ENCODE results near the gene SLC22A23.

The SLC22A23 gene

GRCh38 chr6:3370361-3371221, 86.3 kb downstream of the SLC22A23 start:
- no peak for DNase-seq (ENCODE audit: low spot score)
- TF ChIP-seq, protein P1, sequence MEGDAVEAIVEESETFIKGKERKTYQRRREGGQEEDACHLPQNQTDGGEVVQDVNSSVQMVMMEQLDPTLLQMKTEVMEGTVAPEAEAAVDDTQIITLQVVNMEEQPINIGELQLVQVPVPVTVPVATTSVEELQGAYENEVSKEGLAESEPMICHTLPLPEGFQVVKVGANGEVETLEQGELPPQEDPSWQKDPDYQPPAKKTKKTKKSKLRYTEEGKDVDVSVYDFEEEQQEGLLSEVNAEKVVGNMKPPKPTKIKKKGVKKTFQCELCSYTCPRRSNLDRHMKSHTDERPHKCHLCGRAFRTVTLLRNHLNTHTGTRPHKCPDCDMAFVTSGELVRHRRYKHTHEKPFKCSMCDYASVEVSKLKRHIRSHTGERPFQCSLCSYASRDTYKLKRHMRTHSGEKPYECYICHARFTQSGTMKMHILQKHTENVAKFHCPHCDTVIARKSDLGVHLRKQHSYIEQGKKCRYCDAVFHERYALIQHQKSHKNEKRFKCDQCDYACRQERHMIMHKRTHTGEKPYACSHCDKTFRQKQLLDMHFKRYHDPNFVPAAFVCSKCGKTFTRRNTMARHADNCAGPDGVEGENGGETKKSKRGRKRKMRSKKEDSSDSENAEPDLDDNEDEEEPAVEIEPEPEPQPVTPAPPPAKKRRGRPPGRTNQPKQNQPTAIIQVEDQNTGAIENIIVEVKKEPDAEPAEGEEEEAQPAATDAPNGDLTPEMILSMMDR (conservative IDR thresholded peaks at IDR 0.05; ENCODE audit: low read depth): no peak
- CTCF ChIA-PET: interaction anchor here (0.6 to 0.7 kb wide), 2 partner anchors 27 to 46 kb away, joined by 3 read pairs; no protein-coding TSS in a partner anchor
- POLR2A ChIA-PET (ENCODE audit: low non-redundant PET): no interaction called here
- no peak overlapping the region for H3K27ac ChIP-seq

- TF ChIP-seq, protein P1 (conservative IDR thresholded peaks at IDR 0.05; ENCODE audit: low read depth): no peak
- no peak for DNase-seq (ENCODE audit: low spot score)
- CTCF ChIA-PET: no interaction called here
- POLR2A ChIA-PET (ENCODE audit: low non-redundant PET): no interaction called here
- no peak overlapping the region for H3K27ac ChIP-seq
Measured at GRCh38 chr6:3369985-3370360, 86.9 kb downstream of the SLC22A23 start.

- TF ChIP-seq, protein P1 (conservative IDR thresholded peaks at IDR 0.05; ENCODE audit: low read depth): no peak
- no peak overlapping the region for H3K27ac ChIP-seq
- DNase-seq (ENCODE audit: low spot score): no peak
- ChIA-PET POLR2A (ENCODE audit: low non-redundant PET) (no interaction called here), CTCF (interaction anchor here (0.6 to 0.7 kb wide), 2 partner anchors 71 to 996 kb away, joined by 3 to 4 read pairs; no protein-coding TSS in a partner anchor)
Measured at GRCh38 chr6:3368685-3369084, 88.2 kb downstream of the SLC22A23 start.

GRCh38 chr6:3367630-3368029, 89.2 kb downstream of the SLC22A23 start:
- CTCF ChIA-PET: interaction anchor here (0.6 kb wide), 1 partner anchor 604 kb away, joined by 4 read pairs; no protein-coding TSS in a partner anchor
- POLR2A ChIA-PET (ENCODE audit: low non-redundant PET): no interaction called here
- no peak overlapping the region for H3K27ac ChIP-seq
- TF ChIP-seq, protein P1 (conservative IDR thresholded peaks at IDR 0.05; ENCODE audit: low read depth): no peak
- no peak for DNase-seq (ENCODE audit: low spot score)

GRCh38 chr6:3366596-3367413, 90.0 kb downstream of the SLC22A23 start:
- CTCF ChIA-PET: interaction anchor here (0.6 kb wide), 2 partner anchors 366 to 604 kb away, joined by 3 to 4 read pairs; no protein-coding TSS in a partner anchor
- no peak for DNase-seq (ENCODE audit: low spot score)
- no peak overlapping the region for H3K27ac ChIP-seq
- POLR2A ChIA-PET (ENCODE audit: low non-redundant PET): no interaction called here
- TF ChIP-seq, protein P1 (conservative IDR thresholded peaks at IDR 0.05; ENCODE audit: low read depth): no peak

GRCh38 chr6:3364391-3364790, 92.5 kb downstream of the SLC22A23 start:
- no peak for DNase-seq (ENCODE audit: low spot score)
- ChIA-PET POLR2A (ENCODE audit: low non-redundant PET) (no interaction called here), CTCF (no interaction called here)
- no peak overlapping the region for H3K27ac ChIP-seq
- TF ChIP-seq, protein P1 (conservative IDR thresholded peaks at IDR 0.05; ENCODE audit: low read depth): no peak
